HepG2 (cell line): Measurements from ENCODE around the gene MRPL2. TPM values are rescaled to one million over a fixed set of nuclear protein-coding genes. Genes with fewer than 3 reads are reported as not detected.

ENCODE experiments used
- CAMTA2 ChIP-seq: sonication (generic); formaldehyde crosslinking; IDR thresholded peaks from 2 replicates; pipeline ENCODE4 v1.4.0; 2020; ENCODE audit warnings: mild to moderate bottlenecking, missing genetic modification reagents, borderline replicate concordance
- ETV6 ChIP-seq: sonication (generic); formaldehyde crosslinking; conservative IDR thresholded peaks from 2 replicates; pipeline ENCODE4 v1.4.0; 2020; ENCODE audit warnings: missing genetic modification reagents
- HMGA1 ChIP-seq: sonication (generic); formaldehyde crosslinking; conservative IDR thresholded peaks from 2 replicates; pipeline ENCODE4 v1.4.0; 2020; ENCODE audit warnings: missing genetic modification reagents
- KAT8 ChIP-seq: IDR thresholded peaks from 2 replicates; pipeline ENCODE4 v1.6.1; 2016; ENCODE audit warnings: missing genetic modification reagents, missing compliant biosample characterization
- NFE2L1 ChIP-seq: sonication (generic); formaldehyde crosslinking; IDR thresholded peaks from 2 replicates; pipeline ENCODE4 v1.4.0; 2020; ENCODE audit warnings: missing genetic modification reagents, mild to moderate bottlenecking, borderline replicate concordance
- PHB2 ChIP-seq: fragments of 450-650 bp; IDR thresholded peaks from 2 replicates; pipeline ENCODE4 v1.6.1; 2018; ENCODE audit not compliant: partially characterized antibody
- POGK ChIP-seq: sonication (generic); formaldehyde crosslinking; conservative IDR thresholded peaks from 2 replicates; pipeline ENCODE4 v1.8.0; 2022; ENCODE audit warnings: mild to moderate bottlenecking, moderate library complexity, missing genetic modification reagents
- SMC3 ChIP-seq: IDR thresholded peaks from 2 replicates; pipeline ENCODE4 v1.6.1; 2011; ENCODE audit warnings: low read length, improper control_type of control experiment
- SRY ChIP-seq: sonication (generic); formaldehyde crosslinking; IDR thresholded peaks from 2 replicates; pipeline ENCODE4 v1.8.0; 2022; ENCODE audit warnings: mild to moderate bottlenecking, missing genetic modification reagents
- TAF15 ChIP-seq: fragments of 200-400 bp; formaldehyde crosslinking; IDR thresholded peaks from one replicate; pipeline ENCODE4 v1.6.1; 2018; ENCODE audit warnings: mild to moderate bottlenecking, low read depth, low read length; ENCODE audit not compliant: poor library complexity, severe bottlenecking
- TBP ChIP-seq: sonication (generic); formaldehyde crosslinking; IDR thresholded peaks from 2 replicates; pipeline ENCODE4 v1.5.0; 2020; ENCODE audit warnings: missing genetic modification reagents
- TP53 ChIP-seq: sonication (generic); formaldehyde crosslinking; conservative IDR thresholded peaks from 2 replicates; pipeline ENCODE4 v1.4.0; 2020; ENCODE audit warnings: missing genetic modification reagents
- ZKSCAN5 ChIP-seq: sonication (generic); formaldehyde crosslinking; IDR thresholded peaks from 2 replicates; pipeline ENCODE4 v1.5.1; 2020; ENCODE audit warnings: mild to moderate bottlenecking, missing genetic modification reagents
- ZNF17 ChIP-seq: sonication (generic); formaldehyde crosslinking; IDR thresholded peaks from 2 replicates; pipeline ENCODE4 v1.5.0; 2020; ENCODE audit warnings: mild to moderate bottlenecking, missing genetic modification reagents
- ZNF224 ChIP-seq: sonication (generic); formaldehyde crosslinking; IDR thresholded peaks from 2 replicates; pipeline ENCODE4 v1.5.0; 2020; ENCODE audit warnings: mild to moderate bottlenecking, missing genetic modification reagents
- ZNF281 ChIP-seq: sonication (generic); formaldehyde crosslinking; IDR thresholded peaks from 2 replicates; pipeline ENCODE4 v1.4.0; 2020; ENCODE audit warnings: missing genetic modification reagents, borderline replicate concordance
- ZNF432 ChIP-seq: sonication (generic); formaldehyde crosslinking; IDR thresholded peaks from 2 replicates; pipeline ENCODE4 v1.5.0; 2020; ENCODE audit warnings: missing genetic modification reagents, mild to moderate bottlenecking, borderline replicate concordance
- ZNF549 ChIP-seq: sonication (generic); formaldehyde crosslinking; IDR thresholded peaks from 2 replicates; pipeline ENCODE4 v1.5.0; 2020; ENCODE audit warnings: missing genetic modification reagents
- ZNF724P ChIP-seq: sonication (generic); formaldehyde crosslinking; IDR thresholded peaks from 2 replicates; pipeline ENCODE4 v1.8.0; 2022; ENCODE audit warnings: missing genetic modification reagents, borderline replicate concordance
- ZNF781 ChIP-seq: sonication (generic); formaldehyde crosslinking; IDR thresholded peaks from 2 replicates; pipeline ENCODE4 v1.5.1; 2020; ENCODE audit warnings: borderline replicate concordance, mild to moderate bottlenecking, missing genetic modification reagents; ENCODE audit errors: not compliant biosample characterization
- ZNF839 ChIP-seq: sonication (generic); formaldehyde crosslinking; IDR thresholded peaks from 2 replicates; pipeline ENCODE4 v1.4.0; 2020; ENCODE audit warnings: missing genetic modification reagents, mild to moderate bottlenecking, borderline replicate concordance
- ZNF879 ChIP-seq: sonication (generic); formaldehyde crosslinking; IDR thresholded peaks from 2 replicates; pipeline ENCODE4 v1.8.1; 2023; ENCODE audit warnings: missing genetic modification reagents
- polyA plus RNA-seq, 8 experiments: library from polyadenylated mRNA; depleted of rRNA in 3 of 8; stranded (reverse) in 7 of 8; unstranded in 1 of 8; fragments of >200 nt; fragmentation: Illumina TruSeq in 4 of 8; extraction: Trizol in 4 of 8; gene quantifications; 2 replicates each; pipeline versions ENCODE4 v1.2.1 to v1.2.3, GENCODE V29; 2011 to 2016; ENCODE audit warnings: low read depth in 4 of 8, missing spikeins in 1 of 8, mixed read lengths in 1 of 8; ENCODE audit not compliant: insufficient read depth in 1 of 8
- total RNA-seq, 5 experiments: library from RNA; depleted of rRNA; stranded (reverse); fragments of >200 nt; fragmentation: Illumina TruSeq; extraction: Trizol; gene quantifications; 2 replicates each; pipeline ENCODE4 v1.2.3, GENCODE V29; 2016; ENCODE audit warnings: low read depth in 1 of 5
- TF ChIP-seq, protein P1 (sequence below): IDR thresholded peaks from 2 replicates; pipeline ENCODE4 v1.6.1; 2016; ENCODE audit warnings: mild to moderate bottlenecking, missing biosample characterization, missing genetic modification reagents

MRPL2 gene
- total and polyA plus RNA-seq, 2 of the 13 experiments (the other 11 are each of a cell fraction or from before 2014, with no cell fraction given) = 56.8 to 65.6 TPM

- TF ChIP-seq TAF15 = peak; percentile 90
- TF ChIP-seq ZNF17 (CRISPR knock-in tag) = peak; percentile 29; the same call in 1 of the 2 replicates
- peak; percentile 93 for TF ChIP-seq POGK (CRISPR knock-in tag)
- TF ChIP-seq ZNF432 (CRISPR knock-in tag) = no peak
- no peak for TF ChIP-seq ZNF549 (CRISPR knock-in tag)
- no peak for TF ChIP-seq SMC3
- peak; percentile 72; the same call in 1 of the 2 replicates for TF ChIP-seq NFE2L1 (CRISPR knock-in tag)
- TF ChIP-seq ZNF724P (CRISPR knock-in tag) = peak; percentile 85
- no peak for TF ChIP-seq HMGA1 (CRISPR knock-in tag)
- TF ChIP-seq KAT8 = peak; percentile 97
- TF ChIP-seq ZKSCAN5 (CRISPR knock-in tag) = no peak
- TF ChIP-seq ZNF224 (CRISPR knock-in tag) = no peak; the same call in 1 of the 2 replicates
- 0 out of 2 replicates have a peak, but pooled peaks have one; percentile 67 for TF ChIP-seq CAMTA2 (CRISPR knock-in tag)
- peak; percentile 63; the same call in 1 of the 2 replicates for TF ChIP-seq ZNF879 (CRISPR knock-in tag)
- no peak for TF ChIP-seq TP53 (CRISPR knock-in tag)
- TF ChIP-seq TBP = no peak
- TF ChIP-seq, protein P1, sequence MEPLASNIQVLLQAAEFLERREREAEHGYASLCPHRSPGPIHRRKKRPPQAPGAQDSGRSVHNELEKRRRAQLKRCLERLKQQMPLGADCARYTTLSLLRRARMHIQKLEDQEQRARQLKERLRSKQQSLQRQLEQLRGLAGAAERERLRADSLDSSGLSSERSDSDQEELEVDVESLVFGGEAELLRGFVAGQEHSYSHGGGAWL = peak; percentile 99
- TF ChIP-seq ZNF781 (CRISPR knock-in tag) = peak; percentile 82
- TF ChIP-seq PHB2 = no peak
- TF ChIP-seq ZNF281 (CRISPR knock-in tag) = peak; percentile 48; the same call in 1 of the 2 replicates
- no peak for TF ChIP-seq ZNF839 (CRISPR knock-in tag)
- peak; percentile 100 for TF ChIP-seq ETV6 (CRISPR knock-in tag)
- peak; percentile 80; the same call in 1 of the 2 replicates for TF ChIP-seq SRY (CRISPR knock-in tag)
Measured at GRCh38 chr6:43053545-43054205, 5.6 kb downstream of the MRPL2 start, which contains the start of gene CUL7 (continued).
